ENCODE measurements around the gene PLXNA1.

The PLXNA1 gene

DNA sequence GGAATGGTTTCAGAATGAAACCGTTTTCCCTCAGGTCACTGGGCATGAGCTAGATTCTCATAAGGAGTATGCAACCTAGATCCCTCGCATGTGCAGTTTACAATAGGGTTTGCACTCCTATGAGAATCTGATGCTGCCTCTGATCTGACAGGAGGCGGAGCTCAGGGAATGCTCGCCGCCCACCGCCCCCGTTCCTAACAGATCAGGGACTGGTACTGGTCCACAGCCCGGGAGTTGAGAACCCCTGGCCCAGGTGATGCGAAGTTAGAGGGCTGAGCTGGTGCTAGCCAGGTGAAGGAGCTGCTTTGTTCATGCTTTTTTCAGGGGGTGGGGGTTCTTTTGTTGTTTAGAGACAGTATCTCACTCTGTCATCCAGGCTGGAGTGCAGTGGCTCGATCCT is 15.5 kb upstream of the PLXNA1 start:
- no peak for DNase-seq (ENCODE audit: low read depth)

GRCh38 chr3:126968391-126969390 is 14.2 kb upstream of the PLXNA1 start:
- DNase-seq (ENCODE audit: low read depth): no peak

DNA sequence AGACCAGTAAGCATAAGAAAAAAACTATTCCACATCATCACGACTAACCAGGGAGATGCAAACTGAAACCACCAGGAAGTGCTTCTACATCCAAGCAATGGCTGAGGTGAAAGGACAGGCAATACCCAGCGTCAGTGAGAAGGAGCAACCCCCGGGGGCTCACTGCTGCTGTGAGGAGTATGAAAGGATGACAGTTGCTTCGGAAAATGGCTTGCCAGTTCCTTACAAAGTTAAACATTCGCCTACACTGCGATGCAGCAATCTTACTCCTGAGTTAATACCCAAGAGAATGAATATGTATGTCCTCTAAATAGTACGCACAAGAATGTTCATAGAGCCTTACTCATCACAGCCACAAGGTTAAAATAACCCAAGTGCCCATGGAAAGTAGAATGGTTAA is 13.3 kb upstream of the PLXNA1 start:
- DNase-seq (ENCODE audit: low read depth): no peak

DNA sequence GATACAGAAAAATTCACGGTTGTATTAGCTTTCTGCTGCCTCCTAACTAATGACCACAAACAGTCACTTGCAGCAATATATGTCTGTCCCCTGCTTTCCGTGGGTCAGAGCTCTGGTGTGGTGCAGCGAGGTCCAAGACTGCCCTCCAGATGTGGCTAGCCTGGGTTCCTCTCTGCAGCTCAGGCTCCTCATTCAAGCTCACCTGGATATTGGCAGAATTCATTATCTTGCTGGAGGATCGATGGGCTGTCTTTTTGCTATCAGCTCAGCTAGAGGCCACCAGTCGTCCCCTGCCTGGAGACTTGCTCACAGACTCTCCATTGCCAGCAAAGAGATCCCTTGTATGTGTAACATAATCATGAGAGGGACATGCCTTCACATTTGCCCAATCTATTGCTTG is 12.8 kb upstream of the PLXNA1 start:
- no peak for DNase-seq (ENCODE audit: low read depth)

- no peak for DNase-seq (ENCODE audit: low read depth)
These were observed 12.0 kb upstream of the PLXNA1 start for GRCh38 chr3:126970921-126971320.

GRCh38 chr3:126971891-126972351 is 11.0 kb upstream of the PLXNA1 start:
- peak; percentile 49 for DNase-seq (ENCODE audit: low read depth)

DNA sequence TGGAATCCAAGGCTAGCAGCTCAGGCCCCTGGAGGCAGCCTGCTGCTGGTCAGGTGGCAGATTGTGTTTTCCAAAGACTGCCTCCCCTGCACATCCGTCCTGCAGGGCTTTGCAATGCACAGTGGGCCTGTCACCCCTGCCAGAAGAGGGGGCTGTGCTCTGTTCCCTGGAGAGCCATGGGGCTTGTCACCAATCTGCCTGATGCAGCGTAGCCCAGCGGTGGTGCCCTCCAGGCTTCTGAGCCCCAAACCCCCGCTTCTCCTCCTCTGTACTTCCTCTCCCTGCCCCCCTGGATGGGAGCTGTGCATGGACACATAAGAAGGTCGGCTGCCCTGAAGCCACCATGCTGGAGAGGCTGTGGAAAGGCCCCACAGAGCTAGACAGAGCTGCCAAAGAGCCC is 10.0 kb upstream of the PLXNA1 start:
- DNase-seq (ENCODE audit: low read depth): no peak

DNA sequence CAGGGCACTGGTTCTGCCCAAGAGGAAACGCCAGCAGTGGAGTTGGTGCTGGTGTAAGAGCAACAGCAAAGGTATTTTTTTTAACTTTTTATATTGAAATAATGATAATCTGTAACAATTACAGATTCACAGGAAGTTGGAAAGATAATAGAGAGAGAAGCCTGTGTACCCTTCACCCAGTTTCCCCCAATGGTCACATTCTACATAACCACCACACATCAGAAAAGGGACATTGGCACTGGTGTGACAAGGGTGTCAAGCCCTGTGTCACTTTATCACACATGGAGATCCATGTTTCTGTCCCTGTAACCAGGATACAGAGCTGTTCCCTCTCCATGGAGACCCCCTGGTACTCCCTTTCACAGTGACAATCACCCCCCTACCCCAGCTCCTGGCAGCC is 9.1 kb upstream of the PLXNA1 start:
- no peak for DNase-seq (ENCODE audit: low read depth)

DNA sequence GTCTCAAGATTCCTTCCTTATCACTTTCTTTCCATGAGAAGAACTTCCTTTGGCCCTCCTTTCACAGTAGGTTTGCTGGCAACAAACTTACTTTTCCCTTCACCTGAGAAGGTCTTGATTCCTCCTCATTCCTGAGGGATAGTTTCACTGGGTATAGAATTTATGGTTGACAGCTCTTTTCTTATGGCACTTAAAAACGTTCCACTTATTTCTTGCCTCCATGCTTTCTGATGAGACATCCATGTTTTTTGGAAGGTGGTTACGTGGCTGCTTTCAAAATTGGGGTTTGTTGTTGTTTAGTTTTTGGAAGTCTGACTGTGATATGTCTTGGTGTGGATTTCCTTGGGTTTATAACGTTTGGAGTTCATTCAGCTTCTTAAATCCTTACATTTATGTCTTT is 8.2 kb upstream of the PLXNA1 start:
- no peak for DNase-seq (ENCODE audit: low read depth)

GRCh38 chr3:126976906-126977305 is 6.0 kb upstream of the PLXNA1 start:
- no peak for DNase-seq (ENCODE audit: low read depth)

- no peak for DNase-seq (ENCODE audit: low read depth)
These were observed 5.1 kb upstream of the PLXNA1 start for GRCh38 chr3:126977821-126978220.

DNA sequence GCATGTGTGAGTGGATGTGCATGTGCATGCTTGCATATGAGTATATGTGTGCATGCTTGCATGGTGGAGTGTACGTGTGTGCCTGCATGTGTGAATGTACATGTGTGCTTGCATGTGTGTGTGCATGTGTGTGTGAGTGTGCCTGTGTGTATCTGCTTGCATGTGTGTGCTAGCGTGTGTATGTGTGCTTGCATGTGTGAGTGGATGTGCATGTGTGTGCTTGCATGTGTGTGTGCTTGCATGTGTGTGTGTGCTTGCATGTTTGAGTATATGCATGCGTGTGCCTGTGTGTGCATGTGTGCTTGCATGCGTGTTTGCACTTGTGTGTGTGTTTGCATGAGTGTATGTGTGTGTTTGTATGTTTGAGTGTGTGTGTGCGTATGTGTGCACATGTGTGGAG is 4.6 kb upstream of the PLXNA1 start:
- DNase-seq (ENCODE audit: low read depth): no peak

DNA sequence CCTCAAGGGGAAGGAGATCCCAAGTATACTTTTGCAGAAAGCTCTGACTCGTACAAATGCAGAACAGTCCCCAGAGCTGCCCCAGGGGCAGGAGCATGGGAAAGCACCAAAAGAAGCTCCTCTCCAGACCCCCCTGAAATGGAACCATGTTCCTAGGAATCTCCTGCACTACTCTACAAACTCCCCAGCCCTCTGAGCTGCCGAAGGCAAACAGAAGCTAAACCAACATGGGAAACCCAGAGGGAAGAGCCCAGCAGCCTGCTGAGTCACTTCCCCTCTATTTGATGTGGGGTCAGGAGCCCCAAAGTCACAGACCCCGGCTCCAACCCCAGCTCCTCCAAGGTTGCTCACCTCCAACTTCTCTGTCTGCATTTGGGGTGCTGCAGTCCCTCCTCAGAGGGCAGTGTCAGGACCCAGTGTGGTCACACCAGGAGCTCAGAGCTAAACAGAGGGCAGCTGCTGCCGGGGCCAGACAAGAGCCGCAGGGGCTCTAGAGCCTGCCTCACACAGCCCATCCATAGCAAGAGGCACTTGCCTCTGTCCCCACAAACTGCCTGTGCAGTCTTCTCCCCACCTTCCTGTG is 3.8 kb upstream of the PLXNA1 start:
- no peak for DNase-seq (ENCODE audit: low read depth)

DNA sequence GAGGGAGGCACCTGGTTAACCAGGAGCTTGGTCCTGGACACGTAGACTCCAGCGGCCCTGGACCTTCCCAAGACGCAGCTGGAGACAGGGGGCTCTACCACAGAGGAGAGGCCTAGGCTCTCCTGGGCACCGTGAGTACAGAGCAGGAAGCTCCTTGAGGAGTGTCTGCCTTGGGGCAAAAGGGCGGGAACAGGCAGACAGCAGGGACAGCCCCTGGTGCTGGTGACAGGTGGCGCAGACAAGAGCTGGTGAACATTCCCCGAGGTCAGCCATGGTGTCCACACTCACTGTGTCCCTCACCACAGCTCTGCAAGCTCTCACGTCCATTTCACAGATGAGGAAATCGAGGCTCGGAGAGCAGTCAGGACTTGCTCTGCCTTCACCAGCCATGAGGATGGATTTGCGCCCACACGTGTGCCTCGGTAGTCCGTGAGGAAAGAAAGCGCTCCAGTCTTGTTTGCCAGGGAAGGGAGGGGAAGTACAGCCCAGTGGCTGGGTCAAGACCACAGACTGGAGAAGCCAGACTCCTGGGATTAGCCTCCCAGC is 2.6 kb upstream of the PLXNA1 start:
- no peak for DNase-seq (ENCODE audit: low read depth)

DNA sequence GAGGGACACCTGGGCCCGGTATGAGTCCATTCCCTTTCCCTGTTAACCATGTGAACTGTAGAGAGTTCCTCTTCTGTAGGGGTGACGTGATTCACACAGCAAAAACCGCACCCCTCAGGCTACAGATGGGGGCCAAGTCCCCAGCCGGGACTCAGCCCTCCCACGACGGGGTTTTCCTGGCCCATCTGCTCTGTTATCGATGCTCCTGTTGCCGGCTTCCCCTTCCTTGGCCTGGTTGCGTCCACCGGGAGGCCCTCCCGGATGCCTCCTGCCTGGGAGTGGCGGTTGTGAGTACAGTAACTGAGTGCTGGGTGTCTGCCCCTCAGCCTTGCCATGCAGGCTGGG is 817 bp upstream of the PLXNA1 start:
- no peak for DNase-seq (ENCODE audit: low read depth)

GRCh38 chr3:126983276-126983652 is 349 bp downstream of the PLXNA1 start:
- no peak for DNase-seq (ENCODE audit: low read depth)

DNA sequence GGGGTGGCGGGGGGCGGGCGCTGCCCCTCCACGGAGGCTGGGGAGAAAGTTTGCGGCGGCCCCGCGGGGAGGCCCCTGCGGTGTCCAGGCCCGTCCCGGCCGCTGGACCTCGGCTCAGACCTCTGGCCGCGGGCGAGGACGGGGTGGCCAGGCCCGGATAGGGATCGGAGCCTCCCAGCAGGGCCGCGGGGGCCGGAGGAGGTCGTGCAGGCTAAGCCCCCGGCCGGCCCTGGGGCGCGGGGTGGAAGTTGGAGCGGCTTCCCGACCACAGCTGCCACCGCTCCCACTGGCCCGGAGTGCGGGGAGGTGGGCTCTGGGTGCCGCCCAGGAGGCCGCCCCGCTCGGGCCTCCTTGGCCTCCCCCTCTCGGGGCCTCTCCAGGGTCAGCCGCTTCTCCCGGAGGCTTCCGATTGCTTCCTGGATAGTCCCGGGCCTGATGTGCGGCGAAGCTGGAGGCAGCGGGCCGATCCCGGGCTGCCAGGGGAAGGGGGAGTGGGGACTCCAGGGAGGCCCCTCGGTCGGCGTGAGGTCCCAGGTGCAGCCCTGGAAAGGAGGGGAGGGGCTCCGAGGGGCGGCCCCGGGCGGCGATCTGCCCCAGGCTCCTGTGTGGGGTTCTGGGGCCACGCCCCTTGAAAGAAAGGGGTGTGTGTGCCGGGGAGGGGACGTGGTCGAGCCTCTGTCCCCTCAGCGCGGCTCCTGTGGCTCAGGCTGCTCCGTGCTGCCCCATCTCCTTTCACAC is 907 bp downstream of the PLXNA1 start:
- DNase-seq (ENCODE audit: low read depth): no peak

- DNase-seq (ENCODE audit: low read depth): no peak
These were observed 1.6 kb downstream of the PLXNA1 start for GRCh38 chr3:126984391-126985131.

DNA sequence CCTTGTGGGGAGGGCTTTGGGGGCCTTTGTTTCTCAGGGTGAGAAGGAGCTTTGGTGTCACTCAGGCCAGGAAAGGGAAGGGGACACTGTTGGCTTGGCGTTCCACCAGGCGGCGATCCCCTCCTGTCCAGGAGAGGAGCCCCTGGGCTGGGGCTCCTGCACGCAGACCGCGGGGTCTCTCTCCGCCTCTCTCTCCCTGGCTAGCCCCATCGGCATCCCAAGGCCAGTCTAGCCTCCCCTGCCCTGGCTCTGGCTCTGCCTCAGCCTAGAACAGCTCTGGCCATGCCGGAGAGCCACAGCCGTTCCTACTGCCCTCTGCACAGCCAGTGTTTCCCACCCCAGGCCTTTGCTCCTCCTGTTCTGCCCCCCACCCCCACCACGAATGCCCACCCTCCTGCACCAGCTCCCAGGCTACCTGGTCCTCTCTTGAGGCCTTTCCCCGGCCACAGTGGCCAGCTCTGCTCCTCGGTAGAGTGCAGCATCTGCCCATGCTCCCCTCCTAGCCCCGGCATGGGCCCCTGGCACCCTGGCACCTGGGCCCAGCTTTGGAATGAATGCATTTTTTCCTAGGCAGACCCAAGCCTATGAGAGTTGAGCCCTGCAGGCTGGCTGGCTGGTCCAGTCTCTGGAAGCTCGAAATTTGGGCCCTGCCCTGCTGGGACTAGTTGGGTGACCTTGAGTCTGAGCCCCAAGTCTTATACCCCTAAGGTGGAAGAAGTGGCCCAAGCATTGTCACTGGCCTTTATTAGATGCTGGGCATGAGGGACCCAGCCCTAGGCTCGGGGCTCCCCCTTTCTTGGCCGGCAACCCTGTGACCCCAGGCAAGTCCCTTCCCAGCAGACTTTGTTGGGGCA is 2.4 kb downstream of the PLXNA1 start:
- DNase-seq (ENCODE audit: low read depth): no peak

- DNase-seq (ENCODE audit: low read depth): no peak
These were observed 3.1 kb downstream of the PLXNA1 start for GRCh38 chr3:126986001-126986400.

DNA sequence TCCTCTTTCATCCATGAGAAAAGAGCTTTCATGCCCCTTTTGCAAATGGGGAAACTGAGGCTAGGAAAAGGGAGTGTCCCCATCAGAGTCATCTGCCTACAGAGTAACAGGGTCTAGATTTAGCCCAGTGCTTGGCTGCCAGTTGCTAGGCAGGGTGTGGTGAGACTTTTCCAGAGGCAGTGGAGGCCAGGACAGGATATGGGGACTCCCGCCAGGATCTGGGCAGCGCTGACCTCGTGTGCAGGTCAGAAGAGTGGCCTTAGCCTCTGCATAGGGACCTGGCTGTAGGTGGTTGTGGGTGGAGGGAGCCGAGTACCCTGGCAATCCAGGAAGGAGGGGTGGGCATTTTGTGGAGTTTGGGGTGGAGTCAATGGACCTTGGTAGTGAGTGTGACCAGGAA is 4.2 kb downstream of the PLXNA1 start:
- no peak for DNase-seq (ENCODE audit: low read depth)

Data from fibroblast of the conjunctiva (primary cell).